ENCODE data around the gene CHAMP1. TPM values are rescaled to one million over a fixed set of nuclear protein-coding genes. Genes with fewer than 3 reads are reported as not detected.
A peak's percentile ranks its signal among the peaks of the same experiment; 100 is the strongest.

CHAMP1 gene
- total RNA-seq, 1 donor from 2014 or later: 25.4 TPM

DNA sequence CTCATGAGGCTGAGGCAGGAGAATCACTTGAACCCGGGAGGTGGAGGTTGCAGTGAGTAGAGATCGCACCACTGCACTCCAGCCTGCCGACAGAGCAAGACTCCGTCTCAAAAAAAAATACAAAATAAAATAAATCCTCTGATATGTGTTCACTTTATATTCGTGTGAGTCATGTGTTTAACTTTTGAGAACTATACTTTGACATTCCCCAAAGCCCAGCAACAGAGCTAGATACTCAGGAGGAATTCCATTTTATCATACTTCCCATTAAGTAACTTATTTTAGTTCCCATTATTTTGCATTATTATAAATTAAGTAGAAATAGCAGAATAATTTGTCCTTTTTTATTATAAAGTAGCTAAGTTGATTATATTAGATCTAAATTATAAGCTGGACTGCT, 3.3 kb upstream of the CHAMP1 start:
- Histone ChIP-seq H3K27me3 (no peaks in the 10 kb centered on the region), H3F3A (ENCODE audit: low read depth) (peaks cover 40% of the 10 kb centered on the region), H3K9ac (no peak overlapping the region), H3K9me3 (ENCODE audit: low read depth) (no peaks in the 10 kb centered on the region), H3K79me2 (ENCODE audit: low read depth) (peaks cover 24% of the 10 kb centered on the region), H3K27ac (no peak overlapping the region), H3K4me2 (no peak overlapping the region), H3K36me3 (peaks cover 2% of the 10 kb centered on the region), H2AFZ (replicated peaks) (no peak overlapping the region), H3K4me1 (peaks cover 8% of the 10 kb centered on the region), H3K4me3 (no peak overlapping the region), H4K20me1 (ENCODE audit: low read depth) (peaks cover 7% of the 10 kb centered on the region)
- TF ChIP-seq, protein P1, sequence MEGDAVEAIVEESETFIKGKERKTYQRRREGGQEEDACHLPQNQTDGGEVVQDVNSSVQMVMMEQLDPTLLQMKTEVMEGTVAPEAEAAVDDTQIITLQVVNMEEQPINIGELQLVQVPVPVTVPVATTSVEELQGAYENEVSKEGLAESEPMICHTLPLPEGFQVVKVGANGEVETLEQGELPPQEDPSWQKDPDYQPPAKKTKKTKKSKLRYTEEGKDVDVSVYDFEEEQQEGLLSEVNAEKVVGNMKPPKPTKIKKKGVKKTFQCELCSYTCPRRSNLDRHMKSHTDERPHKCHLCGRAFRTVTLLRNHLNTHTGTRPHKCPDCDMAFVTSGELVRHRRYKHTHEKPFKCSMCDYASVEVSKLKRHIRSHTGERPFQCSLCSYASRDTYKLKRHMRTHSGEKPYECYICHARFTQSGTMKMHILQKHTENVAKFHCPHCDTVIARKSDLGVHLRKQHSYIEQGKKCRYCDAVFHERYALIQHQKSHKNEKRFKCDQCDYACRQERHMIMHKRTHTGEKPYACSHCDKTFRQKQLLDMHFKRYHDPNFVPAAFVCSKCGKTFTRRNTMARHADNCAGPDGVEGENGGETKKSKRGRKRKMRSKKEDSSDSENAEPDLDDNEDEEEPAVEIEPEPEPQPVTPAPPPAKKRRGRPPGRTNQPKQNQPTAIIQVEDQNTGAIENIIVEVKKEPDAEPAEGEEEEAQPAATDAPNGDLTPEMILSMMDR (IDR thresholded peaks at IDR 0.05): no peak
- no peak for TF ChIP-seq EZH2phosphoT487 (IDR thresholded peaks at IDR 0.05)
- no peak for TF ChIP-seq EZH2 (IDR thresholded peaks at IDR 0.05)
- H3K36me3 Mint-ChIP-seq: peaks cover 7% of the 10 kb centered on the region
- H3K9me3 Mint-ChIP-seq: no peaks in the 10 kb centered on the region
- peaks cover 3% of the 10 kb centered on the region for H3K27me3 Mint-ChIP-seq (ENCODE audit: insufficient read depth, low read depth)
- H3K4me1 Mint-ChIP-seq: peaks cover 19% of the 10 kb centered on the region
- no peak for DNase-seq (ENCODE audit: low spot score)
- no peak overlapping the region for H3K27ac Mint-ChIP-seq
- H3K4me3 Mint-ChIP-seq: no peak overlapping the region

DNA sequence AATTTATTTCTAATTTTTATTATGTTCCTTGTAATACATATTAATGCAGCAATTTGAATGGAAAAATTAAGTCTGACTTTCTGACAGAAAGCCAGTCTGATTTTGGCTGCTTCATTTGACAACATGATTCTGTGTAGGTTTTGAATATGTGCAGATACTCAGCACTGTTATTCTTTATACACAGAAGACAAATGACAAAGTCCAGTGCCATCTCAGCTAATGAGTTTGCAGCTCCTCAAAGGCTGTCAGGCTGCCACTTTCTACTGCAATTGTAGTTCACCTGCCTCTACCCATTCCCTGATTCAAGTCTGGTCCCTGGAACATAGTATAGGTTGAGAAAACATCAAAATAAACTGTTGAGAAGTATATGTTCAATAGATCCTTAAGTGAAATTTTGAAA, 2.9 kb upstream of the CHAMP1 start:
- H2AFZ ChIP-seq (replicated peaks): no peak overlapping the region
- Mint-ChIP-seq H3K4me3 (no peak overlapping the region), H3K4me1 (peaks cover 19% of the 10 kb centered on the region), H3K36me3 (peaks cover 7% of the 10 kb centered on the region), H3K27me3 (ENCODE audit: insufficient read depth, low read depth) (peaks cover 3% of the 10 kb centered on the region), H3K9me3 (no peaks in the 10 kb centered on the region), H3K27ac (no peak overlapping the region)
- peaks cover 8% of the 10 kb centered on the region for H3K4me1 ChIP-seq
- no peak overlapping the region for H3K4me3 ChIP-seq
- H3F3A ChIP-seq (ENCODE audit: low read depth): peaks cover 40% of the 10 kb centered on the region
- no peak overlapping the region for H3K4me2 ChIP-seq
- H3K27ac ChIP-seq: no peak overlapping the region
- DNase-seq (ENCODE audit: low spot score): no peak
- TF ChIP-seq EZH2 (IDR thresholded peaks at IDR 0.05): no peak
- peaks cover 28% of the 10 kb centered on the region for H3K79me2 ChIP-seq (ENCODE audit: low read depth)
- H3K9me3 ChIP-seq (ENCODE audit: low read depth): no peaks in the 10 kb centered on the region
- H3K36me3 ChIP-seq: no peaks in the 10 kb centered on the region
- H3K27me3 ChIP-seq: no peaks in the 10 kb centered on the region
- H3K9ac ChIP-seq: no peak overlapping the region
- peaks cover 11% of the 10 kb centered on the region for H4K20me1 ChIP-seq (ENCODE audit: low read depth)

DNA sequence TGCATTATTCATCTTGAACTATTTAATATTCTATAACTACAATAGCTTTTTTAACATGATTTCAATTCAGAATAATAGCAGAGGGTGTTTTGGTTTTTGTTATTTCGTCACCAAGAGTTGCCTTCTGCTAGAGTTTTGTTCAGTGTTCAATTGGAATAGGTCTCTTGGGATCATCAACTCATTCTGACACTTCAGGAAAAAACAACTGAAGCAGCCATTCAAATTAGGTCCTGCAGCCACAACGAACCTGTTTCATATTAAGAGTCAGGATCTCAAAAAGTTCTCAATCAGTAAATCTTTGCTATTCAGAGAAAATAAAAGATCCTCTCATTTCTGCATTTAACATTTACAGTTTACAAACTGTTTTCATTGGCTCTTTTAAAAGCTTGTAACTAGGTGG, 2.4 kb upstream of the CHAMP1 start:
- Histone ChIP-seq H3K4me3 (no peak overlapping the region), H3F3A (ENCODE audit: low read depth) (peaks cover 34% of the 10 kb centered on the region), H3K9me3 (ENCODE audit: low read depth) (no peaks in the 10 kb centered on the region), H3K27ac (no peak overlapping the region), H3K36me3 (peaks cover 4% of the 10 kb centered on the region), H3K4me2 (no peak overlapping the region), H3K27me3 (no peaks in the 10 kb centered on the region), H3K9ac (no peak overlapping the region), H4K20me1 (ENCODE audit: low read depth) (peaks cover 16% of the 10 kb centered on the region), H2AFZ (replicated peaks) (no peak overlapping the region), H3K4me1 (peaks cover 8% of the 10 kb centered on the region), H3K79me2 (ENCODE audit: low read depth) (peaks cover 33% of the 10 kb centered on the region)
- Mint-ChIP-seq H3K36me3 (peaks cover 10% of the 10 kb centered on the region), H3K27me3 (ENCODE audit: insufficient read depth, low read depth) (peaks cover 3% of the 10 kb centered on the region), H3K9me3 (no peaks in the 10 kb centered on the region), H3K4me1 (peaks cover 23% of the 10 kb centered on the region), H3K4me3 (no peak overlapping the region), H3K27ac (no peak overlapping the region)
- DNase-seq (ENCODE audit: low spot score): no peak
- TF ChIP-seq EZH2phosphoT487 (IDR thresholded peaks at IDR 0.05) (no peak), EZH2 (IDR thresholded peaks at IDR 0.05) (no peak)
- TF ChIP-seq, protein P1 (IDR thresholded peaks at IDR 0.05): no peak

DNA sequence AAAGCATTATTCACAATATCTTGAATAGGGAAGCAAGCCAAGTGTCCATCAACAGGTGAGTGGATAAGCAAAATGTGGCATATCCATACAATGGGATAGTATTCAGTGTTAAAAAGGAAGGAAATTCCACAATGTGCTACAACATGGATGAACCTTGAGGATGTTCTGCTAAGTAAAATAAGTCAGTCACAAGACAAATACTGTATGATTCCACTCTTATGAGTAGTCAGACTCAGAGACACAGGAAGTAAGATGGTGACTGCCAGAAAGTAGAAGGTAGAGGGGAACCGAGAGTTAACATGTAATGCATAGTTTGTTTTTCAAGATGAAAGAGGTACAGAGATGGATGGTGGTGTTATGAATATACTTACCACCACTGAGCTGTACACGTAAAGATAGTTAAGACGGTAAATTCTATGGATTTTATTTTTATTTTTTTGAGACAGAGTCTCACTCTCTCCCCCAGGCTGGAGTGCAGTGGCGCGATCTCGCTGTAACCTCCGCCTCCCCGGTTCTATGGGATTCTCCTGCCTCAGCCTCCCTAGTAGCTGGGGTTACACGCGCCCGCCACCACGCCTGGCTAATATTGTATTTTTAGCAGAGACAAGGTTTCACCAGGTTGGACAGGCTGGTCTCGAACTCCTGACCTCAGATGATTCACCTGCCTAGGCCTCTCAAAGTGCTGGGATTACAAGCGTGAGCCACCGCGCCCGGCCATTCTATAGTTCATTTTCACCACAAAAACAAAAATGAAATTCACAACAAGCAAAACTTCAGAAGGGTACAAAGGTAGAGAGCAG, 1.0 kb upstream of the CHAMP1 start:
- Mint-ChIP-seq H3K9me3 (no peaks in the 10 kb centered on the region), H3K27ac (peak overlapping the region; percentile 97), H3K27me3 (ENCODE audit: insufficient read depth, low read depth) (peaks cover 3% of the 10 kb centered on the region), H3K4me1 (peaks cover 28% of the 10 kb centered on the region), H3K4me3 (peak overlapping the region; percentile 88), H3K36me3 (peaks cover 10% of the 10 kb centered on the region)
- Histone ChIP-seq H3F3A (ENCODE audit: low read depth) (peaks cover 33% of the 10 kb centered on the region), H3K36me3 (peaks cover 5% of the 10 kb centered on the region), H3K4me3 (peak overlapping the region; percentile 59), H3K27me3 (no peaks in the 10 kb centered on the region), H3K4me2 (peak overlapping the region; percentile 90), H3K4me1 (peaks cover 8% of the 10 kb centered on the region), H2AFZ (replicated peaks) (peak overlapping the region; percentile 8), H3K79me2 (ENCODE audit: low read depth) (peaks cover 47% of the 10 kb centered on the region), H4K20me1 (ENCODE audit: low read depth) (peaks cover 30% of the 10 kb centered on the region), H3K9me3 (ENCODE audit: low read depth) (no peaks in the 10 kb centered on the region), H3K27ac (peak overlapping the region; percentile 87), H3K9ac (no peak overlapping the region)
- TF ChIP-seq, protein P1 (IDR thresholded peaks at IDR 0.05): no peak
- DNase-seq (ENCODE audit: low spot score): no peak
